Prostate gland (tissue), 2 donors: ENCODE measurements around the gene TTC16. TPM values are rescaled to one million over a fixed set of nuclear protein-coding genes. Genes with fewer than 3 reads are reported as not detected.
"Not testable (repeated sequence)": the region's sequence is repeated elsewhere in the genome, so short reads cannot be mapped to it uniquely, and the experiment has no call there.

Experiments
- DNase-seq: peaks from one replicate; pipeline ENCODE4 v3.0.0-alpha.2; 2019; ENCODE audit warnings: low spot score
- H3K27ac ChIP-seq, 2 donors: fragments of 200-600 bp; sonication (generic); 2 replicates each; pipeline ENCODE4 v1.5.1; 2017 to 2019
- H3K27me3 ChIP-seq: fragments of 200-600 bp; sonication (generic); replicated peaks from 2 replicates; pipeline ENCODE4 v1.5.1; 2019; ENCODE audit not compliant: insufficient read depth
- H3K36me3 ChIP-seq, 2 donors: fragments of 200-600 bp; sonication (generic); 1 replicate in 1 of 2; 2 replicates in 1 of 2; pipeline versions ENCODE4 v1.5.1 to v1.8.1; 2017 to 2019
- H3K4me1 ChIP-seq: fragments of 200-600 bp; sonication (generic); replicated peaks from 2 replicates; pipeline ENCODE4 v1.5.1; 2019
- H3K4me3 ChIP-seq, 2 donors: fragments of 200-600 bp; sonication (generic); 2 replicates each; pipeline ENCODE4 v1.5.1; 2017 to 2019
- H3K9me3 ChIP-seq: fragments of 200-600 bp; sonication (generic); 2 replicates; pipeline ENCODE4 v1.5.1; 2017
- POLR2A ChIP-seq: fragments of 450-650 bp; IDR thresholded peaks from one replicate; pipeline ENCODE4 v1.6.1; 2016; ENCODE audit warnings: antibody characterized with exemption, mild to moderate bottlenecking
- POLR2AphosphoS5 ChIP-seq: sonication (generic); formaldehyde crosslinking; IDR thresholded peaks from one replicate; pipeline ENCODE4 v1.6.1; 2017; ENCODE audit warnings: antibody characterized with exemption
- WGBS: methylation state at CpG from one replicate; pipeline ENCODE4 v1.1.5; 2018; 5-methylcytosine and 5-hydroxymethylcytosine counted together
- intact Hi-C: fragments of 100-400 bp; cut with DNase I; formaldehyde crosslinking; loops from one replicate; pipeline ENCODE4 v1.14.2; 2022
- total RNA-seq, 2 donors: library from RNA; depleted of rRNA; stranded (reverse); fragments of >200 nt; gene quantifications; one replicate each; pipeline ENCODE4 v1.1.0, GENCODE V29; 2016
- TF ChIP-seq, protein P1 (sequence below), 4 experiments: fragments of 200-600 bp in 2 of 4; fragments of 450-650 bp in 2 of 4; sonication (generic) in 2 of 4; IDR thresholded peaks; 1 replicate in 3 of 4; 2 replicates in 1 of 4; pipeline ENCODE4 v1.5.1; 2016 to 2019; ENCODE audit warnings: antibody characterized with exemption in 4 of 4, mild to moderate bottlenecking in 2 of 4, moderate library complexity in 2 of 4

The TTC16 gene
- total RNA-seq, 2 donors from 2014 or later, result 3.4 TPM; not detected in 1

DNA sequence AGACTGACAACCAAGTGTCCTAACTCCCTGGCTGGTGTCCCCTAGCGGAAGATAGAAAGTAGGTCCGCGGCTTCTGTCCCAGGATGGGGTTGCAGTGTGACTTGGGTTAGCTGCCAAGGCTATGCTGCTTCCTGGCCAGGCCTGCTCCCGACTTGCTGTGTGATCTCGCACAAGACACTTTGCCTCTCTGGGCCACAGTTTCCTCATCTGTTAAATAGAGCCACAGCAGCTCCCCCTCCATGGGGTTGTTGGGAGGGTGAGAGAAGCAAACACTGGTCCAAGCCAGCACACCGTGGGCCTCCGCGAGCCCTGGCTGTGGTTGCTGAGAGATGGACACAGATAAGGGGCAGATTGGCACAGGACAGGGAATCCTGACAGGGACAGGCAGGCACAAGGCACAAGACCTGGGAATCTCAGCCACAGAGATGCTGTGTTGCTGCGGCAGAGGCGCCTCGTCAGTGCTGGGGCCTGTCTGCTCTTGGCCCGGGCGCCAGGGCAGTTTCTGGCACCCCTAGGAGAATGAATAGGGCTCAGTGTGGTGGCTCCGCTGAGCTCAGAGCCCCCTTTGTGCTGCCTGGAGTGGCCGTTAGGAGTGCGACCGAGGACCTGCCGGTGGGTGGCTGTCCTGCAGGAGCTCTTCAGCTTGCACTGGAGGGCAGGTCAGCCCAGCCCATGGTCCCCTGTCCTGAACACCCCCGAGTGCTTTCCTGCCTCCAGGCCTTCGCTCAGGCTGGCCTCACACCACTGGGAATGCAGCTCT, 64.4 kb downstream of the TTC16 start:
- H3K9me3 ChIP-seq, result no peaks in the 10 kb centered on the region
- no peak for TF ChIP-seq POLR2AphosphoS5
- TF ChIP-seq, protein P1, sequence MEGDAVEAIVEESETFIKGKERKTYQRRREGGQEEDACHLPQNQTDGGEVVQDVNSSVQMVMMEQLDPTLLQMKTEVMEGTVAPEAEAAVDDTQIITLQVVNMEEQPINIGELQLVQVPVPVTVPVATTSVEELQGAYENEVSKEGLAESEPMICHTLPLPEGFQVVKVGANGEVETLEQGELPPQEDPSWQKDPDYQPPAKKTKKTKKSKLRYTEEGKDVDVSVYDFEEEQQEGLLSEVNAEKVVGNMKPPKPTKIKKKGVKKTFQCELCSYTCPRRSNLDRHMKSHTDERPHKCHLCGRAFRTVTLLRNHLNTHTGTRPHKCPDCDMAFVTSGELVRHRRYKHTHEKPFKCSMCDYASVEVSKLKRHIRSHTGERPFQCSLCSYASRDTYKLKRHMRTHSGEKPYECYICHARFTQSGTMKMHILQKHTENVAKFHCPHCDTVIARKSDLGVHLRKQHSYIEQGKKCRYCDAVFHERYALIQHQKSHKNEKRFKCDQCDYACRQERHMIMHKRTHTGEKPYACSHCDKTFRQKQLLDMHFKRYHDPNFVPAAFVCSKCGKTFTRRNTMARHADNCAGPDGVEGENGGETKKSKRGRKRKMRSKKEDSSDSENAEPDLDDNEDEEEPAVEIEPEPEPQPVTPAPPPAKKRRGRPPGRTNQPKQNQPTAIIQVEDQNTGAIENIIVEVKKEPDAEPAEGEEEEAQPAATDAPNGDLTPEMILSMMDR (IDR thresholded peaks at IDR 0.05), result no peak
- TF ChIP-seq POLR2A, result no peak
- WGBS, result 57% methylated on average over 20 of the region's 20 CpGs
- H3K4me3 ChIP-seq, result no peak overlapping the region
- H3K27me3 ChIP-seq, result no peaks in the 10 kb centered on the region
- H3K27ac ChIP-seq, result no peak overlapping the region
- no peak for DNase-seq
- intact Hi-C loops, result no loop called here
- no peaks in the 10 kb centered on the region for H3K36me3 ChIP-seq
- H3K4me1 ChIP-seq, result no peaks in the 10 kb centered on the region

DNA sequence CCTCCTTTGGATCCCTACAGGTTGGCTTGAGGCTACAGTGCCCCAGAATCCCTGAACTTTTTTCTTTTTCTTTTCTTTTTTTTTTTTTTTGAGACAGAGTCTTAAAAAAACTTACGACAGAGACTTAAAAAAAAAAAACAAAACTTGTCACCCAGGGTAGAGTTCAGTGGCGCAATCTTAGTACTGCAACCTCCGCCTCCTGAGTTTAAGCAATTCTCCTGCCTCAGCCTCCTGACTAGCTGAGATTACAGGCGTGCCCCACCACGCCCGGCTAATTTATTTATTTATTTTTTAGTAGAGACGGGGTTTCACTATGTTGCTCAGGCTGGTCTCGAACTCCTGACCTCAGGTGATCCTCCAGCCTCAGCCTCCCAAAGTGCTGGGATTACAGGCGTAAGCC, 65.0 kb downstream of the TTC16 start:
- H3K4me1 ChIP-seq, H3K27ac ChIP-seq, DNase-seq, H3K4me3 ChIP-seq, H3K27me3 ChIP-seq, intact Hi-C loops, H3K9me3 ChIP-seq, H3K36me3 ChIP-seq: not testable (repeated sequence)
- 86% methylated on average over 9 of the region's 9 CpGs for WGBS

Other genes with a start within 250 kb of the TTC16 start
- 10 to 100 TPM; 32.2 to 47.6 TPM for gene STXBP1, start 103.8 kb upstream of the TTC16 start, total RNA-seq
- gene CFAP157, start 9.1 kb upstream of the TTC16 start, total RNA-seq, result 1 to 10 TPM in 1 of 2 donors, not detected in 1; 2.8 TPM
- gene PTRH1, start 416 bp upstream of the TTC16 start, total RNA-seq, result 10 to 100 TPM; 25.4 to 28.6 TPM
- gene TOR2A, start 19.2 kb downstream of the TTC16 start, total RNA-seq, result 10 to 100 TPM; 20.4 to 24.1 TPM
- 10 to 100 TPM in 1 of 2 donors, 1 to 10 TPM in 1; 5.5 to 11.4 TPM for gene SH2D3C, start 62.6 kb downstream of the TTC16 start, total RNA-seq
- 100 to 1,000 TPM in 1 of 2 donors, 10 to 100 TPM in 1; 60.3 to 130 TPM for gene CDK9, start 70.0 kb downstream of the TTC16 start, total RNA-seq
- gene FPGS, start 86.8 kb downstream of the TTC16 start, total RNA-seq, result 100 to 1,000 TPM; 117 TPM
- gene ENG, start 138.6 kb downstream of the TTC16 start, total RNA-seq, result 100 to 1,000 TPM in 1 of 2 donors, 10 to 100 TPM in 1; 24.3 to 336 TPM
- gene AK1, start 161.6 kb downstream of the TTC16 start, total RNA-seq, result 100 to 1,000 TPM in 1 of 2 donors, 10 to 100 TPM in 1; 22.2 to 123 TPM
- gene ST6GALNAC6, start 183.5 kb downstream of the TTC16 start, total RNA-seq, result 10 to 100 TPM; 46.4 to 95.1 TPM
- 10 to 100 TPM; 21.8 to 47.0 TPM for gene ST6GALNAC4, start 201.0 kb downstream of the TTC16 start, total RNA-seq
- gene PIP5KL1, start 214.7 kb downstream of the TTC16 start, total RNA-seq, result 10 to 100 TPM in 1 of 2 donors, 1 to 10 TPM in 1; 3.1 to 16.5 TPM
- gene DPM2, start 221.8 kb downstream of the TTC16 start, total RNA-seq, result 10 to 100 TPM; 28.1 to 28.2 TPM